ENCODE measurements around the gene AGBL5.

The AGBL5 gene

GRCh38 chr2:27009716-27010115 lies 41.8 kb upstream of the AGBL5 start:
- Histone ChIP-seq H3K27ac (ENCODE audit: extremely low read depth, low read depth, low read length) (no peak overlapping the region), H3K4me1 (ENCODE audit: control insufficient read depth, insufficient read depth, low read length) (peaks cover 3% of the 10 kb centered on the region; the same call in 1 of the 2 replicates), H3K36me3 (ENCODE audit: control insufficient read depth in 2 of 2, insufficient read depth in 1 of 2, low read length in 2 of 2) (no peaks in the 10 kb centered on the region), H3K9me3 (ENCODE audit: control insufficient read depth, insufficient read depth, low read depth, low read length) (no peaks in the 10 kb centered on the region), H3K4me3 (ENCODE audit: low read depth, low read length) (no peak overlapping the region)
- CTCF ChIA-PET: interaction anchor here (0.6 to 5.5 kb wide), 5 partner anchors 23 to 164 kb away, joined by 3 to 53 read pairs (median 6); no protein-coding TSS in a partner anchor
- TF ChIP-seq PRDM1 (tag by site-specific recombination; IDR thresholded peaks at IDR 0.05): peak; percentile 45; the same call in 1 of the 2 replicates
- no peak for TF ChIP-seq INSM2 (tag by site-specific recombination; IDR thresholded peaks at IDR 0.05)
- no peak for TF ChIP-seq ZNF138 (tag by site-specific recombination; IDR thresholded peaks at IDR 0.05; ENCODE audit: borderline replicate concordance)
- POLR2A ChIA-PET: no interaction called here

GRCh38 chr2:27010139-27010538 lies 41.3 kb upstream of the AGBL5 start:
- no peak overlapping the region for H3K4me3 ChIP-seq (ENCODE audit: low read depth, low read length)
- H3K36me3 ChIP-seq (ENCODE audit: control insufficient read depth in 2 of 2, insufficient read depth in 1 of 2, low read length in 2 of 2): no peaks in the 10 kb centered on the region
- TF ChIP-seq ZNF830 (tag by site-specific recombination; IDR thresholded peaks at IDR 0.05; ENCODE audit: low read depth) (no peak), OVOL3 (tag by site-specific recombination; IDR thresholded peaks at IDR 0.05) (no peak), ZNF501 (tag by site-specific recombination; IDR thresholded peaks at IDR 0.05) (no peak), GLI4 (tag by site-specific recombination; IDR thresholded peaks at IDR 0.05) (no peak), ZNF670 (tag by site-specific recombination; IDR thresholded peaks at IDR 0.05; ENCODE audit: low read depth) (no peak)
- ChIA-PET CTCF (interaction anchor here (1.0 to 5.5 kb wide), 2 partner anchors 47 to 164 kb away, joined by 6 to 53 read pairs; no protein-coding TSS in a partner anchor), POLR2A (no interaction called here)
- no peak overlapping the region for H3K27ac ChIP-seq (ENCODE audit: extremely low read depth, low read depth, low read length)
- peaks cover 3% of the 10 kb centered on the region; the same call in 1 of the 2 replicates for H3K4me1 ChIP-seq (ENCODE audit: control insufficient read depth, insufficient read depth, low read length)
- no peaks in the 10 kb centered on the region for H3K9me3 ChIP-seq (ENCODE audit: control insufficient read depth, insufficient read depth, low read depth, low read length)

GRCh38 chr2:27013738-27014137 lies 37.7 kb upstream of the AGBL5 start:
- no peaks in the 10 kb centered on the region for H3K4me1 ChIP-seq (ENCODE audit: control insufficient read depth, insufficient read depth, low read length)
- no peaks in the 10 kb centered on the region for H3K9me3 ChIP-seq (ENCODE audit: control insufficient read depth, insufficient read depth, low read depth, low read length)
- ChIA-PET CTCF (interaction anchor here (5.5 to 10.1 kb wide), 2 partner anchors 51 kb away, joined by 53 to 307 read pairs; no protein-coding TSS in a partner anchor), POLR2A (no interaction called here)
- H3K27ac ChIP-seq (ENCODE audit: extremely low read depth, low read depth, low read length): no peak overlapping the region
- H3K4me3 ChIP-seq (ENCODE audit: low read depth, low read length): no peak overlapping the region
- no peaks in the 10 kb centered on the region for H3K36me3 ChIP-seq (ENCODE audit: control insufficient read depth in 2 of 2, insufficient read depth in 1 of 2, low read length in 2 of 2)
- TF ChIP-seq TCF7L2 (IDR thresholded peaks at IDR 0.05; ENCODE audit: borderline replicate concordance, low read depth, low read length) (no peak), ZNF157 (tag by site-specific recombination; IDR thresholded peaks at IDR 0.05) (no peak), ZNF10 (tag by site-specific recombination; IDR thresholded peaks at IDR 0.05) (no peak), ZNF2 (tag by site-specific recombination; IDR thresholded peaks at IDR 0.05) (no peak), ZNF362 (tag by site-specific recombination; IDR thresholded peaks at IDR 0.05) (no peak), ZNF426 (tag by site-specific recombination; IDR thresholded peaks at IDR 0.05) (no peak), ZBTB8A (tag by site-specific recombination; IDR thresholded peaks at IDR 0.05) (no peak), ZNF830 (tag by site-specific recombination; IDR thresholded peaks at IDR 0.05; ENCODE audit: low read depth) (no peak), ZNF138 (tag by site-specific recombination; IDR thresholded peaks at IDR 0.05; ENCODE audit: borderline replicate concordance) (no peak), ZNF274 (IDR thresholded peaks at IDR 0.05; ENCODE audit: low read length) (no peak), ZNF274 (tag by site-specific recombination; IDR thresholded peaks at IDR 0.05; ENCODE audit: borderline replicate concordance) (no peak), ZNF26 (tag by site-specific recombination; IDR thresholded peaks at IDR 0.05) (no peak), ZFP3 (tag by site-specific recombination; IDR thresholded peaks at IDR 0.05; ENCODE audit: low read depth) (no peak), ZBTB48 (tag by site-specific recombination; IDR thresholded peaks at IDR 0.05) (no peak), ZNF621 (tag by site-specific recombination; IDR thresholded peaks at IDR 0.05) (no peak), ZNF530 (tag by site-specific recombination; IDR thresholded peaks at IDR 0.05; ENCODE audit: low read depth) (no peak), SALL2 (tag by site-specific recombination; IDR thresholded peaks at IDR 0.05; ENCODE audit: borderline replicate concordance) (no peak)

All from HEK293 (cell line).